Upper lobe of left lung (tissue), 6 donors: ENCODE measurements around the gene FNDC11. TPM values are rescaled to one million over a fixed set of nuclear protein-coding genes. Genes with fewer than 3 reads are reported as not detected.
A peak's percentile ranks its signal among the peaks of the same experiment; 100 is the strongest.

ENCODE experiments used
- ATAC-seq, 2 donors: fragments of 200-7000 bp; cut with Tn5 transposase; one replicate each; pipeline ENCODE4 v1.9.1; 2022; ENCODE audit warnings: mild to moderate bottlenecking in 2 of 2, moderate library complexity in 2 of 2; ENCODE audit not compliant: low FRiP score in 2 of 2
- DNase-seq, 2 donors: peaks; one replicate each; pipeline ENCODE4 v3.0.0-alpha.2; 2019 to 2020
- H3K27ac ChIP-seq, 4 donors: fragments of 200-600 bp; sonication (generic); one replicate each; pipeline ENCODE4 v1.5.1; 2016 to 2019
- H3K27me3 ChIP-seq, 4 donors: fragments of 200-600 bp; sonication (generic); one replicate each; pipeline ENCODE4 v1.5.1; 2017 to 2019
- H3K36me3 ChIP-seq, 4 donors: fragments of 200-600 bp; sonication (generic); one replicate each; pipeline ENCODE4 v1.5.1; 2016 to 2019
- H3K4me1 ChIP-seq, 4 donors: fragments of 200-600 bp; sonication (generic); one replicate each; pipeline ENCODE4 v1.5.1; 2018 to 2019
- H3K4me3 ChIP-seq, 4 donors: fragments of 200-600 bp; sonication (generic); one replicate each; pipeline ENCODE4 v1.5.1; 2017 to 2019; ENCODE audit warnings: mild to moderate bottlenecking in 2 of 4, moderate library complexity in 1 of 4
- H3K9me3 ChIP-seq, 4 donors: fragments of 200-600 bp; sonication (generic); one replicate each; pipeline ENCODE4 v1.5.1; 2018 to 2019
- EP300 ChIP-seq, 4 donors: sonication (generic); formaldehyde crosslinking; IDR thresholded peaks; one replicate each; pipeline ENCODE4 v1.5.1; 2017; ENCODE audit warnings: antibody characterized with exemption in 4 of 4, control low read depth in 2 of 4
- POLR2A ChIP-seq, 4 donors: fragments of 450-650 bp; IDR thresholded peaks; one replicate each; pipeline ENCODE4 v1.5.1; 2016 to 2017; ENCODE audit warnings: antibody characterized with exemption in 4 of 4, mild to moderate bottlenecking in 2 of 4
- POLR2AphosphoS5 ChIP-seq, 2 donors: sonication (generic); formaldehyde crosslinking; IDR thresholded peaks; one replicate each; pipeline ENCODE4 v1.5.1; 2017; ENCODE audit warnings: antibody characterized with exemption in 2 of 2
- WGBS, 2 donors: methylation state at CpG; one replicate each; pipeline ENCODE4 v1.1.5; 2017 to 2018; 5-methylcytosine and 5-hydroxymethylcytosine counted together
- total RNA-seq, 6 donors: library from RNA; depleted of rRNA in 4 of 6; stranded (reverse); fragments of >200 nt in 4 of 6; gene quantifications; one replicate each; pipeline versions ENCODE4 v1.1.0 to v1.2.1, GENCODE V29; 2016 to 2021
- TF ChIP-seq, protein P1 (sequence below), 6 experiments: fragments of 450-650 bp in 4 of 6; fragments of 200-600 bp in 2 of 6; sonication (generic) in 2 of 6; IDR thresholded peaks; one replicate each; pipeline ENCODE4 v1.5.1; 2016 to 2019; ENCODE audit warnings: antibody characterized with exemption in 6 of 6
- donor health status: DM: no; HTN: no; CAD: no; lungs with moderate emphysema.
- donor health status: DM: no; HTN: yes; CAD: no; lungs with severe emphysema.

FNDC11 gene
- total RNA-seq, 6 donors from 2014 or later, result 0.29 to 6.5 (median 1.4) TPM

DNA sequence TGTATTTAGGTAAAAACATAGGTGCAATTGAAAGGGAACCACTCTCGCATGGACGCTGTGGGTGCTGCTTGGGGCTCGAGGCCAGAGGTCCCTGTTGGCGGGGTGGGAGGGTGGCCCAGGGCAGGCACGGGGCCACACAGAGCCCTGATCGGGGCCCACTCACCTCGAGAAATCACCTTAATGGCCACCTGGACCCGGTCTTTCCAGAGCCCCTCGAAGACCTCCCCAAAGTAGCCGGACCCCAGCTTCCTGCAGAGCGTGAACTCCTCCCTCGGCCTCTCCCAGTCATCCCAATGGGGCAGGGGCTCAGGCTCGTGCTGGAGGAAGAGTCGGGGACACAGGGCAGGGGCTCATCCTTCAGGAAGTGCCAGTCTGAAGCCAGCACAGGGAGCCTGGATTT lies 20.6 kb upstream of the FNDC11 start:
- peaks cover 19 to 38% (median 23%) of the 10 kb centered on the region in 4 donors for H3K4me1 ChIP-seq
- no peaks in the 10 kb centered on the region for H3K9me3 ChIP-seq
- no peak overlapping the region for H3K27ac ChIP-seq
- DNase-seq (peak in 1 of 2 donors; percentile 66), ATAC-seq (no peak)
- H3K4me3 ChIP-seq, result no peak overlapping the region
- H3K36me3 ChIP-seq, result no peaks in the 10 kb centered on the region
- TF ChIP-seq POLR2AphosphoS5 (IDR thresholded peaks at IDR 0.05) (no peak), EP300 (IDR thresholded peaks at IDR 0.05) (no peak), POLR2A (IDR thresholded peaks at IDR 0.05) (no peak)
- 80 to 91% methylated on average over 5 to 14 of the region's 14 CpGs for WGBS, 2 donors
- no peaks in the 10 kb centered on the region for H3K27me3 ChIP-seq

DNA sequence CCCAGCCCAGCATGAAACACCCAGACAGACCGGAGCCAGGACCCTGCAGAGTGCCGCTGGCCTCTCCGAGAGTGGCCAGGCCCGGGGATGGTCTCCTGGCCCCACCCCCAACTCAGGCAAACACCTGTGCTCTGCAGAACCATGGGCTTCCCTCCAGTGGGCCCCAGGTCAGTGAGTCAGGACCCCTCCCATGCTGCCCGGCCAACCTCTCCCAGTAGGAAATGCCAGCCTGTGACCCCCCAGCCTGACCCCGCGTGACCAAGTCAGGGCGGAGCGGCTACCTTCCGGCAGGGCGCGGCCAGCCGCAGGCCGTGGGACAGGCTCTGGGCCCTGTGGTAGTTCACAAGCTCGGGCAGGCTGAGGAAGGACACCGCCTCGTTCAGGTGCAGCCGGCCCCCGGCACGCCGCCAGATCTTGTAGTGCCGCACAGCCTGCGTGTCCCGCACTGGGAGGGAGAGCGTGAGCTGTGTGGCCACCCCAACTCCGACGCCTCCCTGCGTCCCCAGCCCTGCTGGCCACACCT lies 20.0 kb upstream of the FNDC11 start:
- Histone ChIP-seq H3K36me3 (no peaks in the 10 kb centered on the region), H3K4me1 (peaks cover 20 to 43% (median 27%) of the 10 kb centered on the region in 4 donors), H3K27me3 (no peaks in the 10 kb centered on the region), H3K27ac (peak overlapping the region in 1 of 4 donors; percentile 4), H3K4me3 (no peak overlapping the region), H3K9me3 (no peaks in the 10 kb centered on the region)
- WGBS, 2 donors, result 59 to 72% methylated on average over 8 to 17 of the region's 28 CpGs
- DNase-seq (peak; percentile 52 to 93), ATAC-seq (no peak)
- TF ChIP-seq EP300 (IDR thresholded peaks at IDR 0.05) (no peak), POLR2AphosphoS5 (IDR thresholded peaks at IDR 0.05) (no peak), POLR2A (IDR thresholded peaks at IDR 0.05) (peak in 1 of 4 donors; percentile 37)
- TF ChIP-seq, protein P1, sequence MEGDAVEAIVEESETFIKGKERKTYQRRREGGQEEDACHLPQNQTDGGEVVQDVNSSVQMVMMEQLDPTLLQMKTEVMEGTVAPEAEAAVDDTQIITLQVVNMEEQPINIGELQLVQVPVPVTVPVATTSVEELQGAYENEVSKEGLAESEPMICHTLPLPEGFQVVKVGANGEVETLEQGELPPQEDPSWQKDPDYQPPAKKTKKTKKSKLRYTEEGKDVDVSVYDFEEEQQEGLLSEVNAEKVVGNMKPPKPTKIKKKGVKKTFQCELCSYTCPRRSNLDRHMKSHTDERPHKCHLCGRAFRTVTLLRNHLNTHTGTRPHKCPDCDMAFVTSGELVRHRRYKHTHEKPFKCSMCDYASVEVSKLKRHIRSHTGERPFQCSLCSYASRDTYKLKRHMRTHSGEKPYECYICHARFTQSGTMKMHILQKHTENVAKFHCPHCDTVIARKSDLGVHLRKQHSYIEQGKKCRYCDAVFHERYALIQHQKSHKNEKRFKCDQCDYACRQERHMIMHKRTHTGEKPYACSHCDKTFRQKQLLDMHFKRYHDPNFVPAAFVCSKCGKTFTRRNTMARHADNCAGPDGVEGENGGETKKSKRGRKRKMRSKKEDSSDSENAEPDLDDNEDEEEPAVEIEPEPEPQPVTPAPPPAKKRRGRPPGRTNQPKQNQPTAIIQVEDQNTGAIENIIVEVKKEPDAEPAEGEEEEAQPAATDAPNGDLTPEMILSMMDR (IDR thresholded peaks at IDR 0.05), result no peak

DNA sequence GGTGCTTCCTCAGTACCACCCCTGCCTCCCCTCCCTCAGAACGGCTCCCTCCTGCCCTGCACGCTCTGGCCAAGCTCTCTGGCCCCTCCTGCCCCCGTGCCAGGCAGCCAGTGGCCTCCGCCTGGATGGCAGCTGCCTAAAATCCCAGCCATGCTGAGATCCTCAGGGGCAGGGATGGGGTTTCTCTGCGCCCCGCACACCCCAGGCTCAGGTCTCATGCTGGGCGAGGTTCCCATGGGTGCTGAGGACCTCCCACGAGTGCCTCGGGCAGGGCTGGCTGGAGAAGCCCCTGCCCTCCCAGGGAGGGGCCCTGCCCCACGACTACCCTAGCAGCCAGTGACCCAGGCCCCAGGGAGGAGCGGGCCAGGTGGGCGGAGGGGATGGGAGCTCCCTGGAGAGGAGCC lies 19.5 kb upstream of the FNDC11 start:
- H3K4me3 ChIP-seq, result no peak overlapping the region
- no peak for DNase-seq

DNA sequence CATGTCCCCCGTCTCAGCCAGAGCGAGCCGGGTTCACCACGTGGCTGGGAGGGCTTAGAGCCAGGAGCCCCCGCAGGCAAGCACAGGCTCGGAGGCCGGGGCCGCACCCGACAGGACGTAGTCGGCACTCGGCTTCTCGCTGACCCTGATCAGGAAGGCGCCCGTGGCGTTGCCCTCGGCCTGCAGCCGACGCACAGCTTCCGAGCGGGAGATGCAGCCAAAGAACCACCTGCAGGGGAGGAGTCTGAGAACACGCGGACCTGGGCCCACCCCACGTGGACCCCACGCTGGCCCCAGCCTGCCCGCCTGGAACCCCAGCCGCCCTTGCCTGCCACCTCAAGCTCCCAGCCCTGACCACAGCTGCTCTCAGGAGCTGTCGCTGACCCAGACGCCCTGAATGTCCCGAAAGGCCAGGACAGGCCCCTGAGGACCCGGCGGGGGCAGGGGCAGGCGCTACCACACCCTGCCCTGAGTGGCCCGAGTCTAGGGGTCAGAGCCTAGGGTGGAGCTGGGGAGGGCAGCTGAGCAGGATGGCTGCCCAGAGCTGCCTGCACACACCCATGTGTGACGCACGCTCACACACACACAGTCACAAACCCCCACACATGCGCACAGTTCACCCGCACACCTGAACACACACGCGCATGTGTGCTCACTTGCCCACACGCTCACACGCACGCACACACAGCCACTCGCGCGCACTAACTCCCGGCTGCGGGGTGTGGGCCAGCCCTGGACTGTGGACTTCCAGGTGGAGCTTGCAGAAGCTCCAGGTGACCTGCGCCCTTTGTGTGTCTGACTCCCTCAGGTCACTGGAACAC lies 18.9 kb upstream of the FNDC11 start:
- 74 to 81% methylated on average over 17 to 39 of the region's 49 CpGs for WGBS, 2 donors
- H3K36me3 ChIP-seq, result no peaks in the 10 kb centered on the region
- no peak overlapping the region for H3K4me3 ChIP-seq
- H3K27ac ChIP-seq, result no peak overlapping the region
- no peak for ATAC-seq
- peak in 1 of 2 donors; percentile 85 for DNase-seq
- no peaks in the 10 kb centered on the region for H3K9me3 ChIP-seq
- TF ChIP-seq, protein P1 (IDR thresholded peaks at IDR 0.05), result no peak
- TF ChIP-seq POLR2A (IDR thresholded peaks at IDR 0.05) (no peak), POLR2AphosphoS5 (IDR thresholded peaks at IDR 0.05) (no peak), EP300 (IDR thresholded peaks at IDR 0.05) (no peak)
- H3K4me1 ChIP-seq, result peaks cover 22 to 46% (median 27%) of the 10 kb centered on the region in 4 donors
- H3K27me3 ChIP-seq, result no peaks in the 10 kb centered on the region

More for the DNA sequence above, 19.5 kb upstream of the FNDC11 start:
- Histone ChIP-seq H3K27me3 (no peaks in the 10 kb centered on the region), H3K27ac (peak overlapping the region in 1 of 4 donors; percentile 4), H3K9me3 (no peaks in the 10 kb centered on the region), H3K36me3 (no peaks in the 10 kb centered on the region), H3K4me1 (peaks cover 22 to 46% (median 27%) of the 10 kb centered on the region in 4 donors)
- ATAC-seq, result no peak
- WGBS, 2 donors, result 50 to 71% methylated on average over 2 to 12 of the region's 12 CpGs
- TF ChIP-seq POLR2AphosphoS5 (IDR thresholded peaks at IDR 0.05), result no peak
- no peak for TF ChIP-seq EP300 (IDR thresholded peaks at IDR 0.05)
- TF ChIP-seq, protein P1 (IDR thresholded peaks at IDR 0.05), result no peak
- no peak for TF ChIP-seq POLR2A (IDR thresholded peaks at IDR 0.05)

DNA sequence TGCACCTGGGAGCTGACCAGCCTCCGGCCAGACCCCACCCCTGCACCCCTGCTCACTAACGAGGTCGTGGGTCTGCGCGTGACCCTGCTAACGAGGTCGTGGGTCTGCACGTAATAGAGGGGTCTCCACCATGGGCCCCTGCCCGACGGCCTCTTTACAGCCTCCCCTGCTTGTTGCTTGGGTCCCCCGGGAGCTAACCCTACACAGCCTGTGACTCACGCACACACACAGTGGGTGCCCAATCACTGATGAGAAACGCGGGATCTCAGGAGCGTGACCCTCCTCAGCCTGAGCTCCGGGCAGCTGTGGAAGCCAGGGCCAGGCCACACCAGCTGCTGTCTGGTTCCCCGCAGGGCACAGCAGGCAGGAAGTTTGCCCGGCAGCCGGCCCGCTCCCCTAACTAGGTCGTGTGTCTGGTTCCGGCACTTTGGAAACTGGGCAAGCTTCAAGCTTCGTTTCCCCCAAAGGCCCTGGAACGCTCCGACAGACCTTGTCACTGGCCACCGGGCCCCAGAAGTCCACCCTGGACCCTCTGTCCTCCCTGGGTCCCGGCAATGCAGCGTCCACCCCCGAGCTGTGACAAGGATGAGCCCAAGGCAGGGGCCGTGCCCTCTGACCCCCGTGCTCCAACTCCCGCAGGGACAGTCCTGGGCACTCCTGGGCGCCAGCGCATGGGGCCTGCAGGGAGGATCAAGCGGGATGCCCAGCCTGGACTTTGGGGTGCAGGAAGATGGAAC lies 17.6 kb upstream of the FNDC11 start:
- no peaks in the 10 kb centered on the region for H3K9me3 ChIP-seq
- WGBS, 2 donors, result 66 to 69% methylated on average over 15 to 32 of the region's 35 CpGs
- TF ChIP-seq POLR2A (IDR thresholded peaks at IDR 0.05) (no peak), EP300 (IDR thresholded peaks at IDR 0.05) (no peak), POLR2AphosphoS5 (IDR thresholded peaks at IDR 0.05) (no peak)
- TF ChIP-seq, protein P1 (IDR thresholded peaks at IDR 0.05), result no peak
- peak overlapping the region in 3 of 4 donors; percentile 42 to 54 (median 50) for H3K4me3 ChIP-seq
- ATAC-seq (no peak), DNase-seq (peak in 1 of 2 donors; percentile 86)
- peaks cover 22 to 46% (median 27%) of the 10 kb centered on the region in 4 donors for H3K4me1 ChIP-seq
- H3K36me3 ChIP-seq, result no peaks in the 10 kb centered on the region
- no peaks in the 10 kb centered on the region for H3K27me3 ChIP-seq
- H3K27ac ChIP-seq, result peak overlapping the region; percentile 78 to 88 (median 86)
